ENCODE results near the gene CC2D2A. TPM values are rescaled to one million over a fixed set of nuclear protein-coding genes. Genes with fewer than 3 reads are reported as not detected.

Gene CC2D2A
- total RNA-seq, 4 donors from 2014 or later = 5.6 to 36.7 (median 9.6) TPM

DNA sequence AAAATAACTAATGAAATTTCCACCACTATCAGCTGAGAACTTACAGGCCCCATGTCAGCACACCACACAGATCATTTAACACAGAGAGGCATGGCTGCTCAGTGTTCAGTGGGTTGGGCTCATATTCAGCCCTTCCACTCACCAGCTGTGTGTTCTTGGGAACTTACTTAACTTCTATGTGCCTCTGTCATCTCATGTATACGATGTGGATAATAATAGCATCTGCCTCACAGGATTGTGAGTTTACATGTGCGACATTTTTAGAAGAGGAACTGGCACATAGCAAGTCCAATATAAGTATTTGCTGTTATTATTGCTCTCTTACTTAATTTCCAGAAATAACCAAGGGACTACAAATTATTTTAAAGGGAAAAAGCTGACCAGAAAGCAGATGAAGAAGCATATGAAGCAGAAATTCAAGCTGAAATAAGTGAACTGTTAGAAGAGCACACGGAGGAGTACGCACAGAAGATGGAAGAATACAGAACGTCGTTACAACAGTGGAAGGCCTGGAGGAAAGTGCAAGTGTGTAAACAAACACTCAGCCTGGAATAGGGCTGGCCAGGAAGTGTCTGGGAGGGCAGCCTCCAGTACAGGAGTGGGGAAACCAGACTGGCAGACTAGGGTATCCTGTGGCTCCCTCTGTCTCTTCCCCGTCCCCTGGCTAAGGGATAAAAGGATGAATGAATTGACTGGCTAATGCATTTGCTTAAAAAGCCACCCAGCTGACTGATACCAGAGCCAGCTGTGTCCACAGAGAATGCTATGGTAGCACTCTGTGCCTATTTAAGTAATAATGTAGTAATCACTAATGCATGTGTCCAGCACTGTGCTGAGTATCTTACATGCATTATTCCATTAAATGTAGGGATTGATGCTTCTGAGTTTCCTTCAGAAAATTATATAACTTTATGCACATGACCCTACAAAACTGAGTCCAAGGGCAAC, 67.1 kb downstream of the CC2D2A start:
- Histone ChIP-seq H3K4me3 (no peak overlapping the region), H3K27me3 (no peaks in the 10 kb centered on the region), H3K9me3 (no peaks in the 10 kb centered on the region), H3K36me3 (no peaks in the 10 kb centered on the region), H3K27ac (peak overlapping the region in 1 of 4 donors; percentile 3), H3K4me1 (no peaks in the 10 kb centered on the region)
- DNase-seq = no peak
- TF ChIP-seq, protein P1, sequence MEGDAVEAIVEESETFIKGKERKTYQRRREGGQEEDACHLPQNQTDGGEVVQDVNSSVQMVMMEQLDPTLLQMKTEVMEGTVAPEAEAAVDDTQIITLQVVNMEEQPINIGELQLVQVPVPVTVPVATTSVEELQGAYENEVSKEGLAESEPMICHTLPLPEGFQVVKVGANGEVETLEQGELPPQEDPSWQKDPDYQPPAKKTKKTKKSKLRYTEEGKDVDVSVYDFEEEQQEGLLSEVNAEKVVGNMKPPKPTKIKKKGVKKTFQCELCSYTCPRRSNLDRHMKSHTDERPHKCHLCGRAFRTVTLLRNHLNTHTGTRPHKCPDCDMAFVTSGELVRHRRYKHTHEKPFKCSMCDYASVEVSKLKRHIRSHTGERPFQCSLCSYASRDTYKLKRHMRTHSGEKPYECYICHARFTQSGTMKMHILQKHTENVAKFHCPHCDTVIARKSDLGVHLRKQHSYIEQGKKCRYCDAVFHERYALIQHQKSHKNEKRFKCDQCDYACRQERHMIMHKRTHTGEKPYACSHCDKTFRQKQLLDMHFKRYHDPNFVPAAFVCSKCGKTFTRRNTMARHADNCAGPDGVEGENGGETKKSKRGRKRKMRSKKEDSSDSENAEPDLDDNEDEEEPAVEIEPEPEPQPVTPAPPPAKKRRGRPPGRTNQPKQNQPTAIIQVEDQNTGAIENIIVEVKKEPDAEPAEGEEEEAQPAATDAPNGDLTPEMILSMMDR (IDR thresholded peaks at IDR 0.05) = no peak
- intact Hi-C loops (cut with DNase I; ENCODE audit: low total_unique reads) (no loop called here), in situ Hi-C loops (cut with MboI; ENCODE audit: low pct_ligation_motif_present in 1 of 4, low pct_unique_long_range_greater_than_20kb in 1 of 4, low sequenced_read_pairs in 3 of 4) (no loop called here)
- 68 to 70% methylated on average over 5 to 7 of the region's 7 CpGs for WGBS, 2 donors (ENCODE audit: low coverage in 1 of 2)

DNA sequence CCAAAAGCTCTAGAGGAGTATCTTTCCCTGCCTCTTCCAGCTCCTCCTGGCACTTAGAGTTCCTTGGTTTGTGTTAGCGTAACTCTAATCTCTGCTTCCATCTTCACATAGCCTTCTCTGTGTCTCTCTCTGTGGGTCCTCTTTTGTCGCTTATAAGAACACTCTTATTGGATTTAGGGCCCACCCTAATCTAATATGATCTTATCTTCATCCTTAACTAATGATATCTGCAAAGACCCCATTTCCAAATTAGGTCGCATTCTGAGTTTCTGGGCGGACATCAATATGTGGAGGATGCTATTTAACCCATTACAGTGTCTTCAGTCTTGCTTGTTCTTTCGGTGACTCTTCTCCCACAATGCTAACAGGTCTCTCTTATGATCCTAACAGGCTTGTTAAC, 72.3 kb downstream of the CC2D2A start:
- H3K27me3 ChIP-seq = no peaks in the 10 kb centered on the region
- H3K36me3 ChIP-seq = no peaks in the 10 kb centered on the region
- no peak for TF ChIP-seq POLR2A (IDR thresholded peaks at IDR 0.05)
- no peak for TF ChIP-seq EP300 (IDR thresholded peaks at IDR 0.05; ENCODE audit: low read depth)
- TF ChIP-seq, protein P1 (IDR thresholded peaks at IDR 0.05) = no peak
- TF ChIP-seq POLR2AphosphoS5 (IDR thresholded peaks at IDR 0.05) = no peak
- no peak for DNase-seq
- no peaks in the 10 kb centered on the region for H3K9me3 ChIP-seq
- intact Hi-C loops (cut with DNase I; ENCODE audit: low total_unique reads) (no loop called here), in situ Hi-C loops (cut with MboI; ENCODE audit: low pct_ligation_motif_present in 1 of 4, low pct_unique_long_range_greater_than_20kb in 1 of 4, low sequenced_read_pairs in 3 of 4) (no loop called here)
- no peak overlapping the region for H3K27ac ChIP-seq
- whole genome bisulfite sequencing, 2 donors (ENCODE audit: low coverage in 1 of 2) = 90 to 95% methylated on average over 5 of the region's 5 CpGs
- no peak overlapping the region for H3K4me3 ChIP-seq
- no peaks in the 10 kb centered on the region for H3K4me1 ChIP-seq

DNA sequence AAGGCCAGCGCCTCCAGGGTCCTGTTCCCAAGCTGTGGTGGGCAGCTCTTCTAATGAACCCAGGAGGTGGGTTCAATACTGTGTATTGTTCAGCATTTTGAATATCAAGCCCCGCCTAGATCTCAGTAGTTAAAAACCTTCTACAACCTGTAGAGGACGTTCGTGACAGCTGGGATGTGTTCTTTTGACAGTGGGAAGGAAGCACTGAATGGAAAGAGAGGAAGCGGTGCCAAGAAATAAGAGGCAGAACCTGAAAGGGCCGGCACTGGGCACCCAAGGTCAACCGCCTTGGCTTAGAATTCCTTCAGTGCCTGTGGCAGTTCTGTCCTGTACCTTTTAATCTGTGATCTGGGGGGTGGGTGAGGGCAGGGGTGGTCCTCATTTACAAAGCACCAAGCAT, 73.1 kb downstream of the CC2D2A start:
- no peak overlapping the region for H3K4me3 ChIP-seq
- no peak for DNase-seq
- intact Hi-C loops (cut with DNase I; ENCODE audit: low total_unique reads) = no loop called here
- no peak overlapping the region for H3K27ac ChIP-seq
- no peak for TF ChIP-seq POLR2AphosphoS5 (IDR thresholded peaks at IDR 0.05)
- TF ChIP-seq, protein P1 (IDR thresholded peaks at IDR 0.05) = no peak
- 77% methylated on average over 7 of the region's 7 CpGs; no CpG with 5 or more reads in 1 of the 2 donors for WGBS, 2 donors (ENCODE audit: low coverage in 1 of 2)
- in situ Hi-C loops (cut with MboI; ENCODE audit: low pct_ligation_motif_present in 1 of 4, low pct_unique_long_range_greater_than_20kb in 1 of 4, low sequenced_read_pairs in 3 of 4) = no loop called here
- H3K36me3 ChIP-seq = no peaks in the 10 kb centered on the region
- H3K27me3 ChIP-seq = no peaks in the 10 kb centered on the region
- H3K4me1 ChIP-seq = no peaks in the 10 kb centered on the region
- H3K9me3 ChIP-seq = no peaks in the 10 kb centered on the region

DNA sequence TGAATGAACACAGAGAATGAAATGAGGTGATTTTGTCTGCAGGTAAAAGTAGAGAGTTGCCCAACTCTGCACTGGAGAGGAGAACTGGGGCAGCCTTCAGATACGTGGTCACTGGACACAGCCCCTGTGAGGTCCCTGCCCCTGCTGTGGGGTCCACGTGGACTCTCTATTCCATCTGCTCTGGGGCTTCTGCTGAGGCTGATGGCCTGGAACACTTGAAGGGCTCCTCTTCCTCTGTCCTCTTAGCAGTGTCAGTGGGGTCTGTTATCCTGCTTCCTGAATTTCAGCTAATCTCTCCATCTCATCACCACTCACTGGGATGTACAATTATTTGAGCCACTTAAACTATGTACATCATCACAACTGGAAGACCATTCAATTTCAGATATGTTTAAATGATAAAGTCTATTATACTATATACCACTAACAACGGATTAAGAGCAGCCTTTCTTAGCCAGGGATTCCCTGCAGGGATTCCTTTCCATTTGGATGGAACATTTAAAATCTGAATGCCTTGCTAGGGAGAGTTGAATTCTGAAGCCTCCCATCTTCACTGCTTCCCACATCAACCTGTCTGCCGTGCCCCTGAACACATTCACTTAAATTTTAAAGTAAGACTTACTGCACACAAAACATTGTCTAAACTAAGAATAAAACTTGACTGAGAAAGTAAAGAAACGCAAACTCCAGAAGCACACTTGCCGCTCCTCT, 74.0 kb downstream of the CC2D2A start:
- H3K36me3 ChIP-seq = no peaks in the 10 kb centered on the region
- H3K27me3 ChIP-seq = no peaks in the 10 kb centered on the region
- no peak for DNase-seq
- intact Hi-C loops (cut with DNase I; ENCODE audit: low total_unique reads) (no loop called here), in situ Hi-C loops (cut with MboI; ENCODE audit: low pct_ligation_motif_present in 1 of 4, low pct_unique_long_range_greater_than_20kb in 1 of 4, low sequenced_read_pairs in 3 of 4) (no loop called here)
- TF ChIP-seq EP300 (IDR thresholded peaks at IDR 0.05; ENCODE audit: low read depth) = no peak
- TF ChIP-seq, protein P1 (IDR thresholded peaks at IDR 0.05) = no peak
- no peak for TF ChIP-seq POLR2A (IDR thresholded peaks at IDR 0.05)
- TF ChIP-seq POLR2AphosphoS5 (IDR thresholded peaks at IDR 0.05) = no peak
- H3K9me3 ChIP-seq = no peaks in the 10 kb centered on the region
- H3K4me1 ChIP-seq = no peaks in the 10 kb centered on the region
- no peak overlapping the region for H3K4me3 ChIP-seq
- WGBS, 2 donors (ENCODE audit: low coverage in 1 of 2) = 81% methylated on average over 5 to 6 of the region's 6 CpGs
- no peak overlapping the region for H3K27ac ChIP-seq

Measured in transverse colon (tissue), 4 donors.